ENCODE data around the gene METRN.
A peak's percentile ranks its signal among the peaks of the same experiment; 100 is the strongest.

Gene METRN

GRCh38 chr16:714558-715476, at the start of gene METRN:
METRN (plus strand) TSS chr16:715118; CDS start chr16:715290, 172 bp downstream.
- peak; percentile 26 to 94 (median 80) for DNase-seq

GRCh38 chr16:666572-666971, 48.3 kb upstream of the METRN start:
- DNase-seq: no peak

- no peak for DNase-seq
Measured at GRCh38 chr16:667113-667779, 47.7 kb upstream of the METRN start.

GRCh38 chr16:667780-668518, 47.0 kb upstream of the METRN start, which contains the start of gene RHOT2:
RHOT2 (plus strand) TSS chr16:668132; CDS start chr16:668200, 68 bp downstream.
- peak in 55 of 56 donors; percentile 31 to 95 (median 81) for DNase-seq

GRCh38 chr16:668519-669171, 46.3 kb upstream of the METRN start:
- no peak for DNase-seq

- no peak for DNase-seq
Measured at GRCh38 chr16:669666-670065, 45.3 kb upstream of the METRN start.

- DNase-seq: no peak
Measured at GRCh38 chr16:670485-671352, 44.2 kb upstream of the METRN start.

GRCh38 chr16:671353-672131, 43.4 kb upstream of the METRN start:
- peak in 1 of 56 donors; percentile 10 for DNase-seq

- DNase-seq: no peak
Measured at GRCh38 chr16:672371-672770, 42.5 kb upstream of the METRN start.

- no peak for DNase-seq
Measured at GRCh38 chr16:672851-673250, 42.1 kb upstream of the METRN start.

- no peak for DNase-seq
Measured at GRCh38 chr16:673399-673991, 41.4 kb upstream of the METRN start.

GRCh38 chr16:674214-674881, 40.6 kb upstream of the METRN start:
- no peak for DNase-seq

- DNase-seq: peak in 32 of 56 donors; percentile 17 to 78 (median 40)
Measured at GRCh38 chr16:674968-675883, 39.7 kb upstream of the METRN start, which contains the start of gene RHBDL1. RHBDL1 (plus strand) TSS chr16:675671; CDS start chr16:675791, 120 bp downstream.

- DNase-seq: peak in 1 of 56 donors; percentile 21
Measured at GRCh38 chr16:675884-676564, 38.9 kb upstream of the METRN start.

- DNase-seq: no peak
Measured at GRCh38 chr16:676565-676902, 38.4 kb upstream of the METRN start.

GRCh38 chr16:676913-677312, 38.0 kb upstream of the METRN start:
- DNase-seq: no peak

All from amygdala (tissue), 56 donors.